WTC11 (cell line): ENCODE results near the gene MCF2L. TPM values are rescaled to one million over a fixed set of nuclear protein-coding genes. Genes with fewer than 3 reads are reported as not detected.

ENCODE experiments used
- ATAC-seq: fragments of 200-7000 bp; cut with Tn5 transposase; 2 replicates; pipeline ENCODE4 v1.10.0; 2021; ENCODE audit warnings: mild to moderate bottlenecking, moderate library complexity
- CTCF ChIA-PET: fragments of 300-600 bp; sonication (Branson Sonifier 250); formaldehyde crosslinking; loops from one replicate; lab custom pipeline; 2021; ENCODE audit warnings: antibody characterized with exemption; lab: Charles Lee
- POLR2A ChIA-PET: fragments of 350-600 bp; sonication (Branson Sonifier 250); formaldehyde crosslinking; loops from one replicate; lab custom pipeline; 2021; ENCODE audit warnings: antibody characterized with exemption; lab: Charles Lee
- DNase-seq: peaks from one replicate; pipeline ENCODE4 v3.0.0; 2021; ENCODE audit warnings: low spot score
- H3K27ac Mint-ChIP-seq: 2 replicates; pipeline ENCODE4 v1.8.0; 2021; ENCODE audit warnings: mixed read lengths
- H3K27me3 Mint-ChIP-seq: 2 replicates; pipeline ENCODE4 v1.8.0; 2021; ENCODE audit warnings: low read depth, mild to moderate bottlenecking, moderate library complexity, mixed read lengths
- H3K36me3 Mint-ChIP-seq: 2 replicates; pipeline ENCODE4 v1.8.0; 2021; ENCODE audit warnings: mixed read lengths
- H3K4me1 Mint-ChIP-seq: 2 replicates; pipeline ENCODE4 v1.8.0; 2022; ENCODE audit warnings: mixed read lengths
- H3K4me3 Mint-ChIP-seq: 2 replicates; pipeline ENCODE4 v1.8.0; 2021; ENCODE audit warnings: mild to moderate bottlenecking, moderate library complexity, mixed read lengths
- H3K9me3 Mint-ChIP-seq: 2 replicates; pipeline ENCODE4 v1.8.0; 2021; ENCODE audit warnings: mixed read lengths
- CREB1 ChIP-seq: sonication (generic); formaldehyde crosslinking; IDR thresholded peaks from 2 replicates; pipeline ENCODE4 v1.8.0; 2023; ENCODE audit warnings: mild to moderate bottlenecking, missing genetic modification reagents
- ESRRA ChIP-seq: sonication (generic); formaldehyde crosslinking; IDR thresholded peaks from 2 replicates; pipeline ENCODE4 v1.8.1; 2022; ENCODE audit warnings: mild to moderate bottlenecking, missing genetic modification reagents, borderline replicate concordance
- ETV6 ChIP-seq: sonication (generic); formaldehyde crosslinking; IDR thresholded peaks from 2 replicates; pipeline ENCODE4 v1.8.1; 2022; ENCODE audit warnings: mild to moderate bottlenecking, missing genetic modification reagents
- GRHL2 ChIP-seq: fragments of 250-450 bp; sonication (Bioruptor Pico); IDR thresholded peaks from 2 replicates; pipeline ENCODE4 v1.8.0; 2022; ENCODE audit warnings: mild to moderate bottlenecking, moderate library complexity; ENCODE audit not compliant: insufficient replicate concordance, severe bottlenecking
- IRF2 ChIP-seq: sonication (generic); formaldehyde crosslinking; IDR thresholded peaks from 2 replicates; pipeline ENCODE4 v1.8.0; 2022; ENCODE audit warnings: low read depth, missing genetic modification reagents, borderline replicate concordance
- JAZF1 ChIP-seq: fragments of 250-450 bp; sonication (Bioruptor Pico); IDR thresholded peaks from 2 replicates; pipeline ENCODE4 v1.9.0; 2021; ENCODE audit warnings: moderate library complexity, mild to moderate bottlenecking, inconsistent platforms
- SMAD3 ChIP-seq: sonication (generic); formaldehyde crosslinking; IDR thresholded peaks from 2 replicates; pipeline ENCODE4 v1.8.0; 2022; ENCODE audit warnings: missing genetic modification reagents, mild to moderate bottlenecking, borderline replicate concordance
- TEAD4 ChIP-seq: sonication (generic); formaldehyde crosslinking; IDR thresholded peaks from 2 replicates; pipeline ENCODE4 v1.8.0; 2022; ENCODE audit warnings: mild to moderate bottlenecking, missing genetic modification reagents
- ZBTB21 ChIP-seq: sonication (generic); formaldehyde crosslinking; IDR thresholded peaks from 2 replicates; pipeline ENCODE4 v1.8.1; 2023; ENCODE audit warnings: mild to moderate bottlenecking, missing genetic modification reagents, borderline replicate concordance
- ZNF396 ChIP-seq: fragments of 250-450 bp; sonication (Bioruptor Pico); IDR thresholded peaks from 2 replicates; pipeline ENCODE4 v1.8.0; 2021; ENCODE audit warnings: mild to moderate bottlenecking, moderate library complexity, borderline replicate concordance
- total RNA-seq: library from RNA; stranded (reverse); gene quantifications from 3 replicates; pipeline ENCODE4 v1.2.3, GENCODE V29; 2021
- TF ChIP-seq, protein P1 (sequence below): fragments of 250-450 bp; sonication (Bioruptor Pico); IDR thresholded peaks from 2 replicates; pipeline ENCODE4 v2.1.2; 2022; ENCODE audit warnings: mild to moderate bottlenecking, moderate library complexity
- TF ChIP-seq, protein P2 (sequence below): sonication (generic); formaldehyde crosslinking; IDR thresholded peaks from 2 replicates; pipeline ENCODE4 v1.8.1; 2023; ENCODE audit warnings: mild to moderate bottlenecking, missing genetic modification reagents, moderate library complexity
- TF ChIP-seq, protein P3 (sequence below): sonication (generic); formaldehyde crosslinking; IDR thresholded peaks from 2 replicates; pipeline ENCODE4 v1.8.1; 2023; ENCODE audit warnings: mild to moderate bottlenecking, missing genetic modification reagents, moderate library complexity
- TF ChIP-seq, protein P4 (sequence below): fragments of 250-450 bp; sonication (Bioruptor Pico); IDR thresholded peaks from 2 replicates; pipeline ENCODE4 v1.9.0; 2021; ENCODE audit warnings: mild to moderate bottlenecking
- TF ChIP-seq, protein P5 (sequence below): sonication (generic); formaldehyde crosslinking; IDR thresholded peaks from 2 replicates; pipeline ENCODE4 v1.8.1; 2023; ENCODE audit warnings: mild to moderate bottlenecking, missing genetic modification reagents, borderline replicate concordance
- TF ChIP-seq, protein P6 (sequence below): fragments of 250-450 bp; sonication (Bioruptor Pico); IDR thresholded peaks from 2 replicates; pipeline ENCODE4 v1.9.0; 2021; ENCODE audit warnings: mild to moderate bottlenecking

MCF2L gene
- total RNA-seq, 1 experiment from 2014 or later: 34.8 TPM

DNA sequence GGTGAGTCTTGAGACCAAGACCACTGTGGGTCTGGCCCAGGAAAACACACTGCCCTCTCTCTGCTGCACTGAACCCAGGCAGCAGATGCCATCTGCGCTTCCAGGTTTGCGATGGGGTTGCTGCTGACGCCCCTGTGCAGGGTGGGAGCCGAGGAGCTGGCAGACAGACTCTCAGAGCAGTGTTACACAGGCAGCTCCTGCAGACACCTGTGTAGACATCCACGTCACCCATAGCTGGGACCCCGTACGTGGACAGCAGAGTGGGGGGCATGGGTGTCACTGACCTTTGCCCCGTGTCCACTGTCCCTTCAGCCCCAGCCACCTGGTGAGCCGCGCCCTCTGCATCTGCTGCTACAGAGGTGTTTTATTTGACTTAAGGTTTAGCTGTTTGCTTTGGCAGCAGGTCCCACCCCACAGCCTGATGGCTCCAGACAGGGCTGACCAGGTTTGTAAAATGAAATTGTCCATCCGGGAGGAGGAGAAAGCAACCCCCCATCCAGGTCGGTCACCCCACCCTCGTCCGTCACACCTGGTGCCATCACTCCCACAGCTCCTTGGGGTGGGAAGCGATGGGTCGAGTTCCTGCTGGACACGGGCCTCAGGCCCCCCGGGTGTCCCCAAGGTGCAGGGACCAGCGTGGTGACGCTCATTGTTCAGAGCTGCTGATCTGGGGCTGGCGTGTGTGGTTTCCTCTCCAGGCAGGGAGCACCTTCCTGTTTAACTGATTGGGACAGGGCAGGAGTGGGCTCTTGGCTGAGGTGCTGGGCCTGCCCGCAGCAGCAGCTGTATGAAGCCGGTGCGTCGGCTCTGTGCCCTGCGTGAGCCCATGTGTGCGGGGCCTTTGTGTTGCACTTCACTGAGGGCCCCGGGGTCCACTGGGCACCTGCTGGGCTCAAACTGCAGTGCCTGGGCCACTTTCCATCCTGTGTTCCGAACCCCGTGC is 28.4 kb downstream of the MCF2L start:
- DNase-seq (no peak), ATAC-seq (no peak)
- no peaks in the 10 kb centered on the region for H3K27me3 Mint-ChIP-seq
- POLR2A ChIA-PET: no interaction called here
- TF ChIP-seq, protein P1, sequence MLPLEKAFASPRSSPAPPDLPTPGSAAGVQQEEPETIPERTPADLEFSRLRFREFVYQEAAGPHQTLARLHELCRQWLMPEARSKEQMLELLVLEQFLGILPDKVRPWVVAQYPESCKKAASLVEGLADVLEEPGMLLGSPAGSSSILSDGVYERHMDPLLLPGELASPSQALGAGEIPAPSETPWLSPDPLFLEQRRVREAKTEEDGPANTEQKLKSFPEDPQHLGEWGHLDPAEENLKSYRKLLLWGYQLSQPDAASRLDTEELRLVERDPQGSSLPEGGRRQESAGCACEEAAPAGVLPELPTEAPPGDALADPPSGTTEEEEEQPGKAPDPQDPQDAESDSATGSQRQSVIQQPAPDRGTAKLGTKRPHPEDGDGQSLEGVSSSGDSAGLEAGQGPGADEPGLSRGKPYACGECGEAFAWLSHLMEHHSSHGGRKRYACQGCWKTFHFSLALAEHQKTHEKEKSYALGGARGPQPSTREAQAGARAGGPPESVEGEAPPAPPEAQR (CRISPR knock-in tag): no peak
- TF ChIP-seq ESRRA (CRISPR knock-in tag): no peak
- TF ChIP-seq SMAD3 (CRISPR knock-in tag): no peak
- no peak for TF ChIP-seq TEAD4 (CRISPR knock-in tag)
- TF ChIP-seq JAZF1 (CRISPR knock-in tag): no peak
- TF ChIP-seq, protein P2, sequence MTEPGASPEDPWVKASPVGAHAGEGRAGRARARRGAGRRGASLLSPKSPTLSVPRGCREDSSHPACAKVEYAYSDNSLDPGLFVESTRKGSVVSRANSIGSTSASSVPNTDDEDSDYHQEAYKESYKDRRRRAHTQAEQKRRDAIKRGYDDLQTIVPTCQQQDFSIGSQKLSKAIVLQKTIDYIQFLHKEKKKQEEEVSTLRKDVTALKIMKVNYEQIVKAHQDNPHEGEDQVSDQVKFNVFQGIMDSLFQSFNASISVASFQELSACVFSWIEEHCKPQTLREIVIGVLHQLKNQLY: no peak
- no peak for TF ChIP-seq ZBTB21 (CRISPR knock-in tag)
- TF ChIP-seq, protein P3, sequence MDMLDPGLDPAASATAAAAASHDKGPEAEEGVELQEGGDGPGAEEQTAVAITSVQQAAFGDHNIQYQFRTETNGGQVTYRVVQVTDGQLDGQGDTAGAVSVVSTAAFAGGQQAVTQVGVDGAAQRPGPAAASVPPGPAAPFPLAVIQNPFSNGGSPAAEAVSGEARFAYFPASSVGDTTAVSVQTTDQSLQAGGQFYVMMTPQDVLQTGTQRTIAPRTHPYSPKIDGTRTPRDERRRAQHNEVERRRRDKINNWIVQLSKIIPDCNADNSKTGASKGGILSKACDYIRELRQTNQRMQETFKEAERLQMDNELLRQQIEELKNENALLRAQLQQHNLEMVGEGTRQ: no peak
- no peak for TF ChIP-seq GRHL2 (CRISPR knock-in tag)
- TF ChIP-seq CREB1 (CRISPR knock-in tag): no peak
- TF ChIP-seq, protein P4, sequence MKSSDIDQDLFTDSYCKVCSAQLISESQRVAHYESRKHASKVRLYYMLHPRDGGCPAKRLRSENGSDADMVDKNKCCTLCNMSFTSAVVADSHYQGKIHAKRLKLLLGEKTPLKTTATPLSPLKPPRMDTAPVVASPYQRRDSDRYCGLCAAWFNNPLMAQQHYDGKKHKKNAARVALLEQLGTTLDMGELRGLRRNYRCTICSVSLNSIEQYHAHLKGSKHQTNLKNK (CRISPR knock-in tag): no peak
- TF ChIP-seq, protein P5, sequence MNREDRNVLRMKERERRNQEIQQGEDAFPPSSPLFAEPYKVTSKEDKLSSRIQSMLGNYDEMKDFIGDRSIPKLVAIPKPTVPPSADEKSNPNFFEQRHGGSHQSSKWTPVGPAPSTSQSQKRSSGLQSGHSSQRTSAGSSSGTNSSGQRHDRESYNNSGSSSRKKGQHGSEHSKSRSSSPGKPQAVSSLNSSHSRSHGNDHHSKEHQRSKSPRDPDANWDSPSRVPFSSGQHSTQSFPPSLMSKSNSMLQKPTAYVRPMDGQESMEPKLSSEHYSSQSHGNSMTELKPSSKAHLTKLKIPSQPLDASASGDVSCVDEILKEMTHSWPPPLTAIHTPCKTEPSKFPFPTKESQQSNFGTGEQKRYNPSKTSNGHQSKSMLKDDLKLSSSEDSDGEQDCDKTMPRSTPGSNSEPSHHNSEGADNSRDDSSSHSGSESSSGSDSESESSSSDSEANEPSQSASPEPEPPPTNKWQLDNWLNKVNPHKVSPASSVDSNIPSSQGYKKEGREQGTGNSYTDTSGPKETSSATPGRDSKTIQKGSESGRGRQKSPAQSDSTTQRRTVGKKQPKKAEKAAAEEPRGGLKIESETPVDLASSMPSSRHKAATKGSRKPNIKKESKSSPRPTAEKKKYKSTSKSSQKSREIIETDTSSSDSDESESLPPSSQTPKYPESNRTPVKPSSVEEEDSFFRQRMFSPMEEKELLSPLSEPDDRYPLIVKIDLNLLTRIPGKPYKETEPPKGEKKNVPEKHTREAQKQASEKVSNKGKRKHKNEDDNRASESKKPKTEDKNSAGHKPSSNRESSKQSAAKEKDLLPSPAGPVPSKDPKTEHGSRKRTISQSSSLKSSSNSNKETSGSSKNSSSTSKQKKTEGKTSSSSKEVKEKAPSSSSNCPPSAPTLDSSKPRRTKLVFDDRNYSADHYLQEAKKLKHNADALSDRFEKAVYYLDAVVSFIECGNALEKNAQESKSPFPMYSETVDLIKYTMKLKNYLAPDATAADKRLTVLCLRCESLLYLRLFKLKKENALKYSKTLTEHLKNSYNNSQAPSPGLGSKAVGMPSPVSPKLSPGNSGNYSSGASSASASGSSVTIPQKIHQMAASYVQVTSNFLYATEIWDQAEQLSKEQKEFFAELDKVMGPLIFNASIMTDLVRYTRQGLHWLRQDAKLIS (CRISPR knock-in tag): no peak
- no peak for TF ChIP-seq ZNF396 (CRISPR knock-in tag)
- TF ChIP-seq, protein P6, sequence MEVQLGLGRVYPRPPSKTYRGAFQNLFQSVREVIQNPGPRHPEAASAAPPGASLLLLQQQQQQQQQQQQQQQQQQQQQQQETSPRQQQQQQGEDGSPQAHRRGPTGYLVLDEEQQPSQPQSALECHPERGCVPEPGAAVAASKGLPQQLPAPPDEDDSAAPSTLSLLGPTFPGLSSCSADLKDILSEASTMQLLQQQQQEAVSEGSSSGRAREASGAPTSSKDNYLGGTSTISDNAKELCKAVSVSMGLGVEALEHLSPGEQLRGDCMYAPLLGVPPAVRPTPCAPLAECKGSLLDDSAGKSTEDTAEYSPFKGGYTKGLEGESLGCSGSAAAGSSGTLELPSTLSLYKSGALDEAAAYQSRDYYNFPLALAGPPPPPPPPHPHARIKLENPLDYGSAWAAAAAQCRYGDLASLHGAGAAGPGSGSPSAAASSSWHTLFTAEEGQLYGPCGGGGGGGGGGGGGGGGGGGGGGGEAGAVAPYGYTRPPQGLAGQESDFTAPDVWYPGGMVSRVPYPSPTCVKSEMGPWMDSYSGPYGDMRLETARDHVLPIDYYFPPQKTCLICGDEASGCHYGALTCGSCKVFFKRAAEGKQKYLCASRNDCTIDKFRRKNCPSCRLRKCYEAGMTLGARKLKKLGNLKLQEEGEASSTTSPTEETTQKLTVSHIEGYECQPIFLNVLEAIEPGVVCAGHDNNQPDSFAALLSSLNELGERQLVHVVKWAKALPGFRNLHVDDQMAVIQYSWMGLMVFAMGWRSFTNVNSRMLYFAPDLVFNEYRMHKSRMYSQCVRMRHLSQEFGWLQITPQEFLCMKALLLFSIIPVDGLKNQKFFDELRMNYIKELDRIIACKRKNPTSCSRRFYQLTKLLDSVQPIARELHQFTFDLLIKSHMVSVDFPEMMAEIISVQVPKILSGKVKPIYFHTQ (CRISPR knock-in tag): no peak
- no peak for TF ChIP-seq IRF2 (CRISPR knock-in tag)
- TF ChIP-seq ETV6: no peak
- peaks cover 2% of the 10 kb centered on the region; the same call in 1 of the 2 replicates for H3K4me1 Mint-ChIP-seq
- H3K36me3 Mint-ChIP-seq: no peaks in the 10 kb centered on the region
- CTCF ChIA-PET: interaction anchor here (1.5 to 2.6 kb wide), 2 partner anchors 32 to 54 kb away, joined by 4 to 10 read pairs; no protein-coding TSS in a partner anchor
- peak overlapping the region; percentile 84 for H3K27ac Mint-ChIP-seq
- H3K4me3 Mint-ChIP-seq: no peak overlapping the region
- no peaks in the 10 kb centered on the region for H3K9me3 Mint-ChIP-seq
